HG02938 (cell line): Measurements from ENCODE around the gene GBA2.

Experiments used
- ATAC-seq: cut with Tn5 transposase; IDR thresholded peaks from one replicate; pipeline ENCODE4 v1.9.1; 2021; ENCODE audit warnings: mild to moderate bottlenecking, moderate library complexity; ENCODE audit not compliant: unreplicated experiment

The GBA2 gene

DNA sequence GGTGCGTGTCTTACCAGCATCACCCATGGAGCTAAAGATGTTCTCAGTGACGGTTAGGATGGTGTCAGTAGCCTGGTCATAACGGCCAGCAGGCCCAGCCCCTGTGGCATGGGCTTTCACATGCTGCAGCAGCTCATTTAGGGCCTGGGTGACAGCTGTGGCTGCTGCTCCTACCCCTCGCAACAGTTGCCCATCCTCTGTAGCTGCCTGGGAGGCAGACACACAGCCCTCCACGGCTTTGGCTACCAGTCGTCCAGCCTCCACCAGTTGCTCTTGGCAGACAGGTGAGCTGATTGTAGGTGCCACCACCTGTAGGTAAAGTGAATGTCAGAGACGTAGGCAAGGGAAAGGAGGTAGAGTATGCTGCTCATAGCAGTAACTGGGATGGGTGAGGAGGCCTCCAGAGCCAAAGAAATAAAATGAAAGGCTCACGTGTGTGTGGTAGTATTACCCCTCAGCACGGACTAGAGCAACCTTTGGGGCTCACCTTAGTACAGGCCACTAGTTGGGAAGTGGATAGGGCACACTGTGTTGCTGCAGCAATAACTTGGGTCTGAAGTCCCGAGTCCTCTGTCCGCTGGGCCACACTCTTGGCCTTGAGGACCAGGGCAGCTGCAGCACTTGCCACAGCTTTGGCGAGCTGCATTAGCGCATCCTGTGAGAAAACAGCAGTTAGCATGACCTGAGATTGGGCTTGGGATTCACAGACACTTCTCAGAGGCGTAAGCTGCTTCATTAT, 31.7 kb downstream of the GBA2 start:
- no peak for ATAC-seq

DNA sequence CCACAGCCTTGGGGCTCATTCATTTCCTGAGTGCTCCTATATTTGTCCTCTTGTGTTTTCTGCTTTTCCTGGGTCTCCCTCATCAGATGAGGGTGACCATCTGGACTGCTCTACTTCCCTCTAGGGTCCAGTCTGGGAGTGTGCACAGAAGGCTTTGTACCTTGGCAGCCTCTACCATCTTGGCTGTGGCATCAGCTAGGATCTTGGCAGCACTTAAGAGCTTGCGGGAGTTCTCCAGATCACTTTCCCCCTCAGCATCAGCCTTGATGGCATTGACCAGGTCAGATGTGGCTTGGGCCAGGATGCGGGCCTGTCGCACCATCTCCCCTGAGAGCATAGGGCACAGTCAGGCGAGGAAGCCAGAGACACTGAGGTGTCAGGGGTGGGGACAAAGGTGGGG, 32.8 kb downstream of the GBA2 start:
- ATAC-seq: no peak

DNA sequence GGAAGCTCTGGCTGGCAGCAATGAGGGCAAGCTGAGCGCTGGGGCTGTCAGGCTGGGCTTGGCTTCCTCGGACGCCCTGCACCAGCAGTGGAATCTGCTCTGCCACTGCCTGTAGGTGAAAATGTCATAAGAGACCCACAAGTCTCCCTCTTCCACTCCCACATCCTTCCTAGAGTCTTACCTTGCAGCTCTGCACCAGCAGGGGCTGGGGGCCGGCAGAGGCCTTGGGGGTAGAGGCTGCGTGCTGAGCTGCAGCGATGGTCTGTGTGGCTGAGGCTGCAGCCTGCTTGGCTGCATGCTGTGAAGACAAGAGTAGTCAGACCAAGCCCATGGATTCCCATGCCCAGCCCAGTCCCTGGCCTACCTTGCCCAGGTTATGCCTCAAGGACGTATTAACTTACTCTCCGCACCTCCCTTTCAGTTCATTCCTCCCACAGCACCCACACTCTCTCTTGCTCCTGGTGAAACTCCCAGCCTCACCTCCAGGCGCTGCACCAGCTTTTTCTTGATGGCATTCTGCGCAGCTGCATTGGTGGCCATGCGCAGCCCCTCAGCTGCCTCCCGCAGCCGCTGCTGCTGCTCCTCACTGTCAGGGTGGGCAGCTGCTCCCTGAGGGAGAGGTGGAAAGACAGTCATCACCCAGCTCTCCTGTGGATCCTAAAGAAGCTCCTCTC, 34.3 kb downstream of the GBA2 start:
- no peak for ATAC-seq

DNA sequence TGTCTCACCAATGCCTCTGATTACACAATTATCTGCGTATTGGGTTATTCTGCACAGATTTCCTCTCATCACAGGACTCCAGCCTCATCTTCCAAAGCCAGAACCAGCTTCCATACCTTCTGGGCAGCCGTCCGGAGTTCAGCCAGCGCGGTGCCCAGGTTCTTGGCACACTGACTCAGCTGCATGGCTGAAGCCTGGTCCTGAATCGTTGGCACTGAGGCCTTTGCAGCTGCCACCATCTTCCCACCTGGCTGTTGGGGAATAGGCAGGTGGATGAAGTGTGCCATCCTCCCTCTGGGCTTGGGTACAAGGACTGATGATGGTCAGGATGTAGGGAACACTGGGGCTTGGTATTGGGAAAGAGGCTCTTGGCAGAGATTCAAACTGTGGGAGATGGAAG, 34.9 kb downstream of the GBA2 start:
- no peak for ATAC-seq

DNA sequence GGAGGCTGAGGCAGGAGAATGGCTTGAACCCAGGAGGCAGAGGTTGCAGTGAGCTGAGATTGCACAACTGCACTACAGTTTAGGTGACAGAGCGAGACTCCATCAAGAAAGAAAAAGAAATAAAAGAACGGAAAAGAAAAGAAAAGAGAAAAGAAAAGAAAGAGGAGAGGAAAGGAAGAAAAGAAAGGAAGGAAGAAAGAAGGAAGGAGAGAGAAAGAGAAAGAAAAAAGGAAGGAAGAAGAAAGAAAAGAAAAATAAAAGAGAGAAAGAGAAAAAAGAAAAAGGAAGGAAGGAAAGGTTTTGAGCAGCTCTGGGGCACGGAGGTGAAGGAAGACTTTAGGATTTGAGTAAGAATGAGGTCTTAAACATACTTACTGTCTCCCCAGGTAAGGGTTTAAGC, 35.5 kb downstream of the GBA2 start:
- ATAC-seq: no peak

DNA sequence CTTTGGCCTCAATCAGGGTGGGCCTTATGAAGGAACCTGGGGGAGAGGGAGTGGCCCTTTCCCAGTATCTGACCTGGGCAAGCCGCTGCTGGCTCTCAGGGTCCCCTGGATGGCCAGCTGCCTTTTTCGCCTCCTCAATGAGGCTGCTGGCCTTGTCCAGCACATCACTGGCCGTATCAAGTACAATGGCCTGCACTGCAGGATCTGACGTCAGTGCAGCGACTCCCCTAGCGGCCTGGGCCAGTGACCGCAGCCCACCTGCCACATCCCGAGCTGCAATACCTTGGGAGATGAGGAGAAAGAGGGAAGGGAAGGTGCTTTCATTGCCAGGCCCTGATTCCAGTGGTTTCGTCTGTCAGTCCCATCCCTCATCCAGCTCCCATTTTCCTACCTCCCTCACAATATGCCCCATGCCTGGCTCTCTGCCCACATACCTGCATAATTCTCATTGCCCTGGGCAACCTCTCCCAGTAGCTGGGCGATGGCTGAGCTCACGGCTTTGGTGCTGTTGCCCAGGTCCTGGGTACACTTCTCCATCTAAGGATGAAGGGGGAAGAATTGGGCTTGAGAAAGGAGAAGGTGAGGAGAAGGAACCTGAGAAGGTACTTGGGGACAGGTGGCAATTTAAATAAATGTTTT, 36.1 kb downstream of the GBA2 start:
- ATAC-seq: no peak

DNA sequence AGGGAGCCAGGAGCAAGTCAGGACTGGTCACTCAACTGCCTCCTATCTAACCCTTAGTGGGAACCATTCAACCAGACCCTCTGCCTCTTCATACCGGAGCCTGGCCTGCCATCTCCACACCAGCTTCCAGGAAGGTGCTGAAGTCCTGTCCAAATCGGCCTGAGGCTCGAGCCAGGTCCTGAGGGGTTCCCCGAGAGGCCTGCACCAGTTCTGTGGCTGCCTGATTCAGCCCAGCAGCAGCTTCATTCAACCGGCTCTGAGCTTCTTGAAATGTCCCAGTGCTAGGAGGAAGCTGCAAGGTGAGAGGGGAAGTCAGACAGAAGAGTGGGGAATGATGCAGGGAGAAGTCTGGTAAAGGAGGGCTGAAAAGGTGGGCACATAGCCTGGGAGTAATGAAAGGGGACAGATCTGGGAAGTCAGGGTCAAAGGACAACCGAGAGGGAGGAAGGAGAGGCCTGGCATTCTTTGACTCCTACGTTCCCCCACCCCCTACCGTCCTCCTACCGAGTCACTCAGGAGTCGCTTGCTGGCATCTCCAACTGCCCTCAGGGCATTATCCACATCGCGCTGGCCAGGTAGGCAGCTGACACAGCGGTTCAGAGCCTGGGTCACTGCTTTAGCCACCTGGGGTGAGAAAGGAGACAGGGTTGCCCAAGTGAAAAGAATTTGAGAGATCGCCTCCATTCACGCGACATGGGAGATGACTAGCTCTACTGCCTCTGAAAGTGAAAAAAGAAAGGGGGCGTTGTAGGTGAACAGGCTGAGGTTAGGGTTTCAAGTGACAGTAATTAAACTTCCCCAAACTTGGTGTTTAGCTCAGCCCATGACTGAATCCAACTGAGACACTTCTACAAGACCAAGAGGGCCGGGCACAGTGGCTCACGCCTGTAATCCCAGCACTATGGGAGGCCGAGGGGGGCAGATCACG, 37.3 kb downstream of the GBA2 start:
- ATAC-seq: no peak

DNA sequence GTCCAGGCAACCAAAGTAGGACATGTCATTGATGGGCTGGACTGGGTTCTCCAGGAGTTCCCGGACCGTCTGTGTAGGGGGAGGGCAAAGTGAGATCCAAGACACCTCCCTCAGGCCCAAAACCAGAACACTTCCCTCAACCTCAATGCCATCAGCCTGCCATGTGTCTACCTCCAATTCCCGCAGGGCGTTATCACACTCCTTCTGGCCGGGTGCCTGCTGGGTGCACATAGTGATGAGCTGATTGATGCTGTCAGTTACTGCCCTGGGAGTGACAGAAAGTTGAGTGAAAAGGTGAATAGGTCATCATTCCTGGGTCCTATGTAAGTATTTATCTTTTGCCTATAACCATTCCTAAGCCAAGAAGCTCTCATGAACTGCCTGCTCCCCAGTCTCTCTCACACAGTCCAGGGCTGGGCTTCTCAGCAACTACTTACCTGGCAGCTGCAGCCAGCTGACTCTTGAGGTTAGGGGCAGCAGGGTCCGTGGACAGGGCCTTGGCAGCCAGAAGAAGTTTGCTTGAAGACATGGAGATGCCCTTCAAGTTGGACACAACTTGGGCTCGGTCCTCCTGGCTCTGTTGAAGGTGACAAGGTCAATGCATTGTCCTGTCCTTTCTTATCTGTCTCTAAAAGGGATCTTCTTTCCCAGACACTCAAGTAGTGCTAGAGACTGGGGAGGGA, 38.1 kb downstream of the GBA2 start:
- ATAC-seq: no peak

DNA sequence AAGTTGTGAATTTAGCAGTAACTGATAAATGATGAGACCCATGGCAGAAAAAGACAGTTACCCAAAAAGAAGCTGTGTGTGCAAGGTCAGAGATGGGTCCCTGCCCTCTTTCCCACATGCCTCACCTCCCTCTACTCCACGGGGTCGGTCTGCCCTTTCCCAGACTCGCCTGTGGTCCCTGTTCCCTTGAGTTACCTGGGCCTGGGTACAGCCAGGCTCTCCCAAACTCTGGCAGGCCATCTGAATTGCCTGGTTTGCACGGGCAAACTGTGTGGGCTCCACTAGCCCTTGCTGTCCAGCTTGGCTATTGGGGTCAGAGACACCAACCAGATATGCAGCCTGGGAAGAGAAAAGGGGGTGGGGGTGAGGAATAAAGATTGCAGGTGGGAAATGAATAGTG, 40.9 kb downstream of the GBA2 start:
- ATAC-seq: no peak

DNA sequence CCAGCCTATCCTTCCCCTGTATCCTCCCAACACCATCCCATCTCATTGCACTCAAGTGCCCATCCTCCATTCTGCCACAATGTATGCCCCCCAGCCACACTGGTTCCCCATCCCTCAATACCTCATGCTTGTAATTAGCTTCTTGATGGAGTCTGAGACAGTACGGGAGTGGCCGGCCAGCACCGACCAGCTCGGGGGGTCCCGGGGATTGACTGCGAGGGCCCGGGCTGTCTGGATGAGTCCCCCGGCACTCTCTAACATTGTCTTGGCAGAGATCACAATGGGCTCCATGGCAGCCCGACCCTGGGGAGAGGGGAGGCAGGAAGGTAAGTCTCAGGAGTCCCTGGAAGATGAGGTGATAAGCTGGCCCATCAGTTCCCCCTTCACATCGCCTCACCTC, 42.1 kb downstream of the GBA2 start:
- no peak for ATAC-seq

DNA sequence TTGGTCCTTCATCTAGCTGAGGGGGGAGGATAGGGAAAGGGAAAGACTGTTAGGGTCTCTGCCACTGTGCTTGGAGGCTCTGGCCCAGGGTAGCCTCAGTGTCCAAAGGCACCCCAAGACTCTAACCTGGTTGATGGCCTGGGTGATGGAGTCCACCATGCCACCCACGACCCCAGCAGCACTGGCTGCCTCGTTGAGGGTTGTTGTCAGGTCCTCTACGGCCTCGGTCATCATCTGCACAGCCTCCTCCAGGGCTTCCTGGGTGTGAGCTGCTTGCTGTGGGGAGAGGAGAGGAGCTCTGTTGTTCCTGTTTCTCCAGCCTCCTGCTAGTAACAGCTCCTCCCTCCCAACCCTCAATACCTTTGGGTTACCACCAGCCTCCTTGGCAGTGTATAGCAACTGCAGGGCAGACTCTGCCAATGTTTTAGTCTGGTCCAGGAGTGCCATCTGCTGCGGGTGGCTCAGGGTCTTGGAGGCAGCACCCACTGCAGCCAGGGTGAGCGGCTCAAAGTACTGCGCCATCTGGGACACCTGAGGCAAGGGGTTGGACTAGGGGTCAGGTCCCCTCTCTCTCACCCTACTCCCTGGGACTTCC, 43.1 kb downstream of the GBA2 start:
- no peak for ATAC-seq

DNA sequence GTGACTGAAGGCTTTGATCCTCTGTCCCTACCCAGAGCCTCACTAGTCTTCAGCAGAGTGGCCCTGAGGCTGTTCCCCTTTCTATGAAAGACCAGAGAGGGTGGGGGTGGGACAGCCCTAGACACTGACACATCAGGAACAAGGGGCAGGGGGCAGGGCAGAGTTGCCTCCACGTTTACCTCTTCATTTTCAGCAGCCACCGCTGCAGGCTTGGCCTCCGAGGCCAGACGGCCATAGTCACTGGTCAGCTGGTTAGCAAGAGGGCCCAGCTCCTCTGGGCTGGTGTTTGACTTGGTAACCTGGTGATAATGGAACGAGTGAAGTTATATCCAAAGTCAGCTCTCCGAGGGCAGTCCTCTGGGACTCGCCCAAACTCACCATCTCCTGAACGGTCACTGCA, 43.7 kb downstream of the GBA2 start:
- no peak for ATAC-seq

DNA sequence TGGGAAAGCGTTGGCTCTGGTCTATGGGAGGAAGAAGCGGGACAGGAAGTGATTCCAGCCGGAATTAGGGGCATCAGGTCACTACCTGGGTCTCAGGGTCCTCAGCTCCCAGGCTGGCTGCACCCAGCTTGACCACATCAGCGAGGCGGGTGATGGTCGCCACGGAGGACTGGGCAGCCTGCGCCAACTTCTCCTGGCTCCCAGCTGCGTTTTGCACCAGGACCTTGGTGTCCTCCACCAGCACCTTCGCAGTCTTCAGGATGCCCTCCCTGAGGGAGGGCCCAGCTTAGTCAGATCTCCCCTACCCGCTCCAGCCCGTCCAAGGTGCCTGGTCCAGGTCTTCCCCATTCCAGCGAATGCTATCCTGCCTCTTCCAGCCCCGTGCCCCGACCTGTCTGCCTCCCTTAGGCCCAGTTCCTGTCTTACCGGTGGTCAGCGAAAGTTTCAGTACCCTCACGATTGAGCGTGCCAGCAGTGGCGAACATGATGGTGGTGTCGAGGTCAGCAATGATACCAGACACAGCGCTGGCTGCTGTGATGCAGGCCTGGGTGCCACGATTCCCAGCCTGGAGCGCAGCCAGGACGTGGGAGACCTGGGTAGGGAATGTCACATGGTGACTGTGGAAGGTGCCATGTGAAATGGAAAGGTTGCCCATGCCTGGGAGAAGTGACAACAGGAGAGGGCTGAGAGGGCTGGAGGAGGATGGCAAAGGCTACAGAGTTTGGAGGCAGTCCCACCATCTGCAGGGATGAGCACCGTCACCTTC, 44.9 kb downstream of the GBA2 start:
- ATAC-seq: no peak

DNA sequence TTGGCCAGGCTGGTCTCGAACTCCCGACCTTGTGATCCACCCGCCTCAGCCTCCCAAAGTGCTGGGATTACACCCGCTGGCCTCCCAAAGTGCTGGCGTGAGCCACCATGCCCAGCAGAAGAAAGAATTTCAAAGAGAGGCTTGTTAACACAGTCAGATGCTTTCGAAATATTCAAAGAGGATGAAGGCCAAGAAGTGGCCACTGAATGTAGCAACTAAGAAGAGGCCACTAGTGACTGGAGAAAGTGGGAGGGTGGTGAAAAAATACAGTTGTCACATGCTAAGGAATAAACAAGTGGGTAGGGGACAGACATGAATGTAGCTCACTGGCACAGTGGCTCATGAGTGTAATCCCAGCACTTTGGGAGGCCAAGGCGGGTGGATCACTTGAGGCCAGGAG, 46.3 kb downstream of the GBA2 start:
- ATAC-seq: no peak

DNA sequence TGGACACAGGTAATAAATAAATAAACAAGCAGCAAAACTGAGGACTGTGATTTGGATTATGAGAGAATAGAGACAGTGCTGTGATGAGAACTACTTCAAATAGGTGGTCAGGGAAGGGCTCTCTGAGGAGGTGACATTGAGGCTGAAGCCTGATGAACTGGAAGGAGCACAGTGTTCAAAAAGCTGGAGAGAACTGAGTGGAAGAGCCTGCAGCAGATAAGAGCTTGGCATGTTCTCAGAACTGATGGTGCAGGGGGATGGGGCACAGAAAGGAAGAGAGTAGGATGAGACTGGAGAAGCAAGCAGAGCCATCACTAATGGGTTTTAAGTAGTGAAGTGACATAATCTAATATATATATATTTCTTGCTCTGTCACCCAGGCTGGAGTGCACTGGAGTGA, 48.1 kb downstream of the GBA2 start:
- no peak for ATAC-seq

DNA sequence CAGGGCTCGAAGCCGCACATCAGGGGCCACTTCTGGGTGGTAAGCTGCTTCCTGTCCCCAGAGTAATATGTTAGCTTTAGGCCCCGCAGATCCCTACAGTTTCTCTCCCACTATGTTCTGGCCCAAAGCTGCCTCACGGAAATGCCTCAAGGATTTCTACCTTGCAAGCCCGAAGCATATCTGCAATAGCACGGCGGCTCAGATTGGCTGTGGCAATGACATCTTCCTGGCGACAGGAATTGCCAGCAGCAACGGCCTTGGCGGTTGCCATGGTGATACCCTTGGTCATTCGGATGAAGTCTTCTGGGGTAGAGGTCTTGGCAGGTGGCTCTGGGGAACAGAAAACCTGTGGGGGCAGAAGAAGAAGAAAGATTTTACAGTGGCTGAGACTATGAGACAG, 49.0 kb downstream of the GBA2 start:
- no peak for ATAC-seq

DNA sequence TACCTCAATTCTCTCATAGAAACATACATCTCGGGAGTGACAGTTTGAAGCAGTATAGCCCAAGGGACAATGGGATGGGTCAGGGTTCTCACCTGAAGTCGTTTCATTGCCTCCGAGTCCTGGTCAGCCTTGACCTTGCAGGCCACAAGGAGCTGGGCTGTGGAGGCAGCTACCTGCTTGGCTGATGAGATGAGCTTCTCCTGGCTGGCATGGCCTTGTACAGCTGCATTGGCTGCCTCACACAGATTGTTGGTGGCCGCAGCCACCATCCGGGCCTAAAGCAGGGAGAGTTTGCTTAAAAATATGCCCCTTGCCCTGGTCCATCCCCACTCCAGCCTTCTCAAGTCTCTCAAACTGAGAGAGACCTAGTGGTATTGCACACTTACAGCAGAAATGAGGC, 50.8 kb downstream of the GBA2 start:
- no peak for ATAC-seq

DNA sequence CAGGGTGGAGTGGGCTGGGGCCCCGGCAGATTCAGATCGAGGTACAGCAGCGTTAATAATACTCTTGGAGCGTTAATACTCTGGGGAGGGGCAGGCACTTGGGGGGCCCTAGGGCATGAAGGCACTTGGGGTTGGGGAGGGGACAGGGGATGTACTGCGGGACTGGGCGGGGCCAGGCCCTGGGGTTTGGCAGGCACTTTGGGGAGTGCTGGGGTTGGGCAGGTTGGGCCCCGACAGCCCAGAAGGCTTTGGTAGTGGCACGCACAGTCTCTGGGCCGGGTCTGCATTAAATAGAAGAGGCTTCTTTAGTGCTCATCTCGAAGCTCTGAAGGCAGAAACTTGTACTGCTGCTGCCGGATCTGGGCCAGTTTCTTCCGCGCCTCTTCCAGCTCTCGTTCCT, 51.5 kb downstream of the GBA2 start:
- no peak for ATAC-seq

DNA sequence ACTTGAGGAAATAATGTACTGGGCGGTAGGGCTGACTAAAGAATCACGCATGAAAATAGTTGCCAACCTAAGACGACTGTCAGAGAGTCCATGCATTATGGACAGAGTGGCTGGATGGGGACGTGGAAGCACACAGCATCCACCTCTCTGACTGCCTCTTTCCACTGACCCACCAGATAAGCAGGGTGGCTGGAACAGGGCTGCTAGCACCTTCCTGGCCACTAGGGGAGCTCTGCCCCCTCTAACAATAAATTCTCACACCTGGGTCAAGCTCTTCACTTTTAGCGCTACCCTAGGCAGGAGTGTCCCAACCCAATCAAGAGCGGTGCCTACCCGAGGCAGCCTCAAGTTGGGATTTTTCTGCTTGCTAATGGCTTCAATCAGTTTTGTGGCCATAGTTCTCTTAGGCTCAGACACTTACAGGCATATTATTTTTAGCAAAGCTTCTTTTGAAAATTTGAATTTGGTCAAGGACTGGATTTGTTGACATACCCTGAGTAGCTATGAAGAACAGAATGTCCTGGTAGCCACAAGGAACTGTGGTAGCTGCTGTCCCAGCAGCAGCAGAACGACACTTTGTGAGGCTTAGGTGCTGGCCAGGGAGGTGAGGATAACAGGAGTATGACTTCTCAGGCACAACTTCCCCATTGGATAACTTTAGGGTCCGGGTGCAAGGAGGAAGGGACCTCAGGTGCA, 52.4 kb downstream of the GBA2 start:
- no peak for ATAC-seq
